Ectodermal cell (in vitro differentiated cells): Measurements from ENCODE around the gene RXFP2.

ENCODE experiments used
- H3K27ac ChIP-seq: 2 replicates; pipeline ENCODE4 v1.7.0; 2013; ENCODE audit warnings: mild to moderate bottlenecking, low read depth, low read length; ENCODE audit not compliant: insufficient read depth, poor library complexity, severe bottlenecking
- H3K27me3 ChIP-seq: 2 replicates; pipeline ENCODE4 v1.7.0; 2013; ENCODE audit warnings: mild to moderate bottlenecking, low read length; ENCODE audit not compliant: insufficient read depth, control insufficient read depth, poor library complexity, severe bottlenecking
- H3K36me3 ChIP-seq: one replicate; pipeline ENCODE4 v1.7.0; 2013; ENCODE audit warnings: low read length; ENCODE audit not compliant: control insufficient read depth, insufficient read depth
- H3K4me1 ChIP-seq: one replicate; pipeline ENCODE4 v1.7.0; 2013; ENCODE audit warnings: low read length; ENCODE audit not compliant: control insufficient read depth, insufficient read depth
- H3K4me3 ChIP-seq: 2 replicates; pipeline ENCODE4 v1.7.0; 2013; ENCODE audit warnings: low read depth, low read length, control low read depth; ENCODE audit not compliant: insufficient read depth
- H3K9me3 ChIP-seq: 2 replicates; pipeline ENCODE4 v1.7.0; 2013; ENCODE audit warnings: mild to moderate bottlenecking, low read length, moderate library complexity; ENCODE audit not compliant: control insufficient read depth
- WGBS, 2 experiments: methylation state at CpG; one replicate each; pipeline ENCODE4 v1.1.7; 2013; ENCODE audit warnings: missing lambda C conversion rate in 2 of 2; 5-methylcytosine and 5-hydroxymethylcytosine counted together

The RXFP2 gene

DNA sequence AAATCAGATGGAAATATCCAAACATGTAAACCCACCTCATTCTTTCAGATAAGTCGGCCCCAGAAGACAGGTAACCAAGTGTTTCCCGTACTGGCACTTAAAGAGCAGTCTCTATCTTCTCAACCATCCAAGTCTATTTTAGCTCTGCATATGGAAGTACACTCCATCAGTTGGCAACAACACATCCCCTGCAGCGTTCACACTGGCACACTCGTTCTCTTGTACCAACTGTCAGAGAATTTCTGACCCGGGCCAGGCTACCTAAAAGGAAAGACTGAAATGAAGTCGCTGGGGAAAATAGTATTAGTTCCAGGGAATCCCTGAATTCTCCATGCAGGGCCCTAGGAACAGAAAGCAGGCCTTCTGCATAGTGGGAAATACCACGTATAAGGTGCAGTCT, 109.3 kb downstream of the RXFP2 start:
- Histone ChIP-seq H3K4me1 (no peaks in the 10 kb centered on the region), H3K27ac (no peak overlapping the region), H3K9me3 (no peaks in the 10 kb centered on the region), H3K36me3 (no peaks in the 10 kb centered on the region), H3K4me3 (no peak overlapping the region), H3K27me3 (peaks cover 62% of the 10 kb centered on the region)
- WGBS, 2 experiments = 89 to 92% methylated on average over 7 of the region's 7 CpGs

DNA sequence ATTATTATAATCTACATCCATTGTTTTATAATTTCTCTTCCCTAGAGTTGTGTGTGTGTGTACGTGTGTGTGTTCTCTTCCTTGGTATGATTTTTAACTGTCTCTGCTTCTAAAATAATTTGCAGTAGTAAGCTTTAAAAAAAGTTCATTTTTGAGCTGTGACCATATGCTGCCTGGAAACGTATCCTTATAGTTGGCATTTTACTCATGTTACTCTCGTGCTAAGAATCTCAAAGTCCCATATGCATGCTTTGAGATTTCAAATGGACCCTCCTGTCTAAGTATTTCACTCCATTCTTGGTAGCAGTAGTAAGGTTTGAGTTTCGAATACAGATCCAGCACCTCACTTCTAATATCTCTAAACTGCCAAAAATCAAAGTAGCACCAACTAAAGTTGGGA, 109.9 kb downstream of the RXFP2 start:
- no peaks in the 10 kb centered on the region for H3K9me3 ChIP-seq

DNA sequence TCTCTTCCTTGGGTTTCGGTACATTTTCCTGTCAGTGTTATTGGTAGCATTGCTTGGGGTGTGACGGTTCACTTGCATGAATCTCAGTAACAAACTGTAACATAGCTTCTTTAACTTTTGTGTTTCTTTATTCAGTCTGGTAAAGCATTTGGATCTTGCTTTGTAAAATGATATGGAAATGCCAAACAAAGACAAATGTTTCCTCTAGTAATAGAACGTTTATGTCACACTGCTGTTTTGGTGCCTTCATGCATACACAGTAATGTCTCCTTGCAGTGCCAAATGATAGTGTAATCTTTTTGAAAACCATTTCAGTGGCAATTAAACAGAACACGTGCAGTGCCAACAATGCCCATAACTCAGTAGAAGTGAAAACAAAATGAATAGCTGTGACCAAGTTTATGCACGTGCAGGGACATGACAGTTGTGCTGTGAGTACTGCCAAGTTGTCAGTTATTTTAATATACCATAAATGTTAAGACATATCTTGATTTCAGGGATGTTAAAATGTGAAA, 110.8 kb downstream of the RXFP2 start:
- Histone ChIP-seq H3K27ac (no peak overlapping the region), H3K9me3 (no peaks in the 10 kb centered on the region), H3K4me3 (no peak overlapping the region), H3K36me3 (no peaks in the 10 kb centered on the region), H3K27me3 (peaks cover 47% of the 10 kb centered on the region), H3K4me1 (no peaks in the 10 kb centered on the region)
- 86 to 97% methylated on average over 4 to 5 of the region's 5 CpGs for WGBS, 2 experiments

More for the DNA sequence above, 109.9 kb downstream of the RXFP2 start:
- Histone ChIP-seq H3K27ac (no peak overlapping the region), H3K36me3 (no peaks in the 10 kb centered on the region), H3K4me3 (no peak overlapping the region), H3K4me1 (no peaks in the 10 kb centered on the region), H3K27me3 (peaks cover 56% of the 10 kb centered on the region)
- WGBS, 2 experiments = 84 to 89% methylated on average over 3 to 4 of the region's 4 CpGs

DNA sequence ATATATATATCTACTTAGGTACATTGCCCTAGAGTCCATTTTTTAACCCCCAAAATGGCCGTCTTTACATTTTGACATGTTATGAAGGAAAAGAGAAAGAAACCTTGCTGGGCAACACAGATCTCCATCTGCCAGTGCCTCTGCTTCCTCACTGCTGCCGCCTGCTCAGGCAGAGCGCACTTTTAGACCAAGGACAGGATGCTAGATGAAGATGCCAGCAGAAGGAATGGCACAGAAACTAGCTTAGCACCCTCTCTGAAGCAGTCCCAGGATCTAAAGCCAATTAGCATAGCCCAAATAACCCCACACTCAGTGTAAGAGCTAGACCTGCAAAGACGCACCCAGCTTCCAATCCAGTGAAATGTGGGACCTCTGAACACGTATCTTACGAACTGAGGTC, 111.9 kb downstream of the RXFP2 start:
- H3K36me3 ChIP-seq = no peaks in the 10 kb centered on the region
- H3K9me3 ChIP-seq = no peaks in the 10 kb centered on the region
- 93 to 98% methylated on average over 6 of the region's 6 CpGs for WGBS, 2 experiments

More for the DNA sequence above, 111.9 kb downstream of the RXFP2 start:
- H3K27ac ChIP-seq = no peak overlapping the region
- no peak overlapping the region for H3K4me3 ChIP-seq
- H3K27me3 ChIP-seq = peaks cover 36% of the 10 kb centered on the region
- no peaks in the 10 kb centered on the region for H3K4me1 ChIP-seq
